Activated T-helper 1 cell treated with anti-CD3 and anti-CD28 coated beads, Interleukin-12 subunit alpha, Interleukin-12 subunit beta, Interleukin-2, Interleukin-4 antibody, amounts not matched to agents 30 ng/mL and 10 ng/mL and 1 ng/mL, durations not matched to agents 14 hours and 24 hours and 36 hours (primary cell): ENCODE measurements around the gene ASB6. TPM values are rescaled to one million over a fixed set of nuclear protein-coding genes. Genes with fewer than 3 reads are reported as not detected.

Source experiments
- DNase-seq: peaks from one replicate; pipeline ENCODE4 v3.0.0; 2021; ENCODE audit warnings: low spot score
- H3K27ac Mint-ChIP-seq: one replicate; pipeline ENCODE4 v1.8.0; 2021; ENCODE audit warnings: mild to moderate bottlenecking, mixed read lengths
- H3K27me3 Mint-ChIP-seq: one replicate; pipeline ENCODE4 v1.8.0; 2022; ENCODE audit warnings: mild to moderate bottlenecking, moderate library complexity, mixed read lengths; ENCODE audit not compliant: insufficient read depth
- H3K36me3 Mint-ChIP-seq: one replicate; pipeline ENCODE4 v1.8.0; 2021; ENCODE audit warnings: low read depth, mixed read lengths
- H3K4me1 Mint-ChIP-seq: one replicate; pipeline ENCODE4 v1.8.0; 2021; ENCODE audit warnings: low read depth, mixed read lengths
- H3K4me3 Mint-ChIP-seq: one replicate; pipeline ENCODE4 v1.8.0; 2021; ENCODE audit warnings: mild to moderate bottlenecking, moderate library complexity, mixed read lengths
- H3K9me3 Mint-ChIP-seq: one replicate; pipeline ENCODE4 v1.8.0; 2021; ENCODE audit warnings: mixed read lengths
- intact Hi-C: fragments of 100-400 bp; cut with micrococcal nuclease; formaldehyde crosslinking; loops from one replicate; pipeline ENCODE4 v1.15.1; 2024
- total RNA-seq: library from RNA; stranded (reverse); gene quantifications from 2 replicates; pipeline ENCODE4 v1.2.3, GENCODE V29; 2022

ASB6 gene
- total RNA-seq, 1 donor from 2014 or later: 24.0 TPM

DNA sequence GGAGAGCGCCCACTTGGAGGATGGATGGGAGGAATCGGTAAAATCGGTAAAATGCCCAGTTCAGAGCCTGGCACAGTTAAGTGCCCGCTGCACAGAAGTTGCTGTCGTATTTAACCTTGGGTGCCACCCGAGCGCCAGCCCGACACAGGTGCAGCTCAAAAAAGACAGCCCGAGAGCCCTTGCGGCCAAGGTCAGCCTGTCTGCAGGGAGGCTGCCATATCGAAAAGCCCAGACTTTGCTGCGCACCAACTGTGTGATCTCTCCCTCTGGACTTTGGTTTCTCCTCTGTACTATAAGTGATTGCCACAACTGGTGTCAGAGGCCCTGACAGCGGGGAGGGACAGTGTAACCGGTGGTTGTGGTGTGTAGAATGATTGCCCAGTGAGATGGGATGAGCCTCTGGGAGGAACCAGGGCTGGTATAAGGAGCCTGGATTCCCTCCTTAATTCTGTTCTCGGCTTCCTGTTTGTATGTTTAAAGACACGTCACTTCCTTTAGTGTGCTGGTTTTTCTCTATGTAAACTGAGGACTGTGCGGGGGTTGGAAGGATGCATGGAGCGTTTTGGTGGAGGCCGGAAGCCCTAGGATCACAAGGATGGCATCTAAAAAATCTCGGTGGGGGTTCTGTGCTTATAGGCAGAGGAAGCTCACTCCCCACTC lies 15.2 kb downstream of the ASB6 start:
- intact Hi-C loops: loop anchor here (1.0 to 5.0 kb wide), 2 partner anchors 16 to 156 kb away; partner anchors contain the start of gene ASB6
- H3K27ac Mint-ChIP-seq: peak overlapping the region; percentile 95
- H3K4me1 Mint-ChIP-seq: peaks cover 41% of the 10 kb centered on the region
- no peaks in the 10 kb centered on the region for H3K9me3 Mint-ChIP-seq
- peaks cover 2% of the 10 kb centered on the region for H3K27me3 Mint-ChIP-seq
- DNase-seq: no peak
- peaks cover 11% of the 10 kb centered on the region for H3K36me3 Mint-ChIP-seq
- H3K4me3 Mint-ChIP-seq: peak overlapping the region; percentile 86

DNA sequence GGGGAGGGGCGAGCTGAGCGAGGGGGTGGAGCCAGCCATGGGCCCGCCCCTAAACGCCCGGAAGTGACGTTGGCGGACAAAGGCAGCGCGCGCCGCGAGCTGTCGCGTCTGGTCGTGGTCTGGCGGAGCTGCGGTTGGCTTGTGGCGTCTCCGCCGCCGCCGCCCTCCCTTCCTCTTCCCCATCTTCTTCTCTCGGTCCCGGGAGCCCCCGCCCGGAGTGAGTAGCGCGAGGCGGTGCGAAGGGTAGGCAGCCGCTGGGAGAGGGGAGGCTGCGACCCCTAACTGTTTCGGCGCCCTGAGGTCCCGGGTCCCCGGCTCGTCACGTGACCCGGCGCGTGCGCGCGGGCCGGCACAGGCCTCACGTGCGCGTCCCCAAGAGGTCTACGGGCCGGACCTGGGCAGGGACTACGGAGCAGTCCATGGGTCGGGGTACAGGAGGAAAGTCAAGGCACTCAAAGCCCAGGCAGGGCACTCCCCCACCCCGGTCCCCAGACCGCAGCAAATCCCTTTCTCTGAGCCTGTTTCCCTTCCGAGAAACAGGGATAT lies 15.8 kb downstream of the ASB6 start, which contains the start of gene NTMT1:
Gene NTMT1, plus strand, starts transcription at position 85 of the 546 bp plus-strand sequence. CDS start 6,541 bp downstream, outside the sequence.
- H3K4me1 Mint-ChIP-seq: peaks cover 41% of the 10 kb centered on the region
- no peaks in the 10 kb centered on the region for H3K9me3 Mint-ChIP-seq
- H3K27me3 Mint-ChIP-seq: peaks cover 7% of the 10 kb centered on the region
- H3K4me3 Mint-ChIP-seq: peak within 1 kb of the TSS; percentile 86
- DNase-seq: peak; percentile 85
- peak within 1 kb of the TSS; percentile 95 for H3K27ac Mint-ChIP-seq
- peaks cover 11% of the 10 kb centered on the region for H3K36me3 Mint-ChIP-seq
- intact Hi-C loops: loop anchor here (1.0 to 5.0 kb wide), 2 partner anchors 16 to 156 kb away; partner anchors contain the start of gene ASB6

DNA sequence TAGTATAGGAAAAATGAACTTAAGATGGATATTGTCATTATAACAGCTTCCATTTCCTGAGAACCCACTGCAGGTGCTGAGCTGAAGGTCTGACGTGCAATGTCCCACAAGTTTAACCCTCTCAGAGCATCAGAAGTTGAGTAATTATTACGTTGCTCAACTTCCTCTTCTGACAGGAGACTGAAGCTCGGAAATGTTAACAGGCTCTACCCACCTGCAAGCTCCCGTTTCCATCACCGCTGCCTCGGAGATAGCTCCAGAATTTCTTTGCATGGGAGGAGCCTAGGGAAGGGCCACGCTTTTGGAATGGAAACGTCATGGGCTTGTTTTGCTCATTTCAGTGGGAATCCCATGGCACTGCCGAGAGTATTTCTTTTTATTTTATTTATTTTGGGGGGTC lies 17.0 kb downstream of the ASB6 start:
- Mint-ChIP-seq H3K4me1 (peaks cover 41% of the 10 kb centered on the region), H3K27ac (peak overlapping the region; percentile 93), H3K9me3 (no peaks in the 10 kb centered on the region), H3K27me3 (peaks cover 11% of the 10 kb centered on the region), H3K36me3 (peaks cover 5% of the 10 kb centered on the region), H3K4me3 (peak overlapping the region; percentile 86)
- no peak for DNase-seq
- intact Hi-C loops: loop anchor here (1.0 to 5.0 kb wide), 5 partner anchors 14 to 494 kb away; no protein-coding TSS in a partner anchor

DNA sequence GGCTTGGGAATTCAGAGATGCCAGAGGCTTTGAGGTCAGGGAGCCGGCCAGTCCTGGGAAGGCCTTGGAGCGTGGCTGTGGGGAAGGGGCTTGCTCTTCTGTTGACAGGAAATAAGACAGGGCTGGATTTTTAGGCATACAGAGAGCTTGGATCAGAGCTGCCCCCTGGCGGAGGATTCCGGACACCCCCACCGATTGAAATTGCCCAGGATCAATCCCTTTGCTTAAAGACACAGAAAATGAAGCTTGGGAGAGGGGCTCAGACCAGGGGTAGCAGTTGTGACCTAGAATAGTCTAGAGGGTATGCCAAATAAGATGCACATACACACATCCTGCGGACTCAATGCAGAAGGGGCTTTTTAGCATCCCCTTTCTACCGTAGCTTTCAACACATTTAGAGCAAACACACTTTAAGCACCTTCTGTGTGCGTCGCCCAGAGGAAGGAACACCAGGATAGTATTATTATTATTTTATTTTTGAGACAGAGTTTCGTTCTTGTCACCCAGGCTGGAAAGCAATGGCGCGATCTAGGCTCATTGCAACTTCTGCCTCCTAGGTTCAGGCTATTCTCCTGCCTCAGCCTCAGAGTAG lies 17.7 kb downstream of the ASB6 start:
- no peaks in the 10 kb centered on the region for H3K9me3 Mint-ChIP-seq
- DNase-seq: peak; percentile 54
- H3K36me3 Mint-ChIP-seq: peaks cover 5% of the 10 kb centered on the region
- peak overlapping the region; percentile 55 for H3K27ac Mint-ChIP-seq
- intact Hi-C loops: loop anchor here (1.0 kb wide), 4 partner anchors 13 to 493 kb away; no protein-coding TSS in a partner anchor
- peak overlapping the region; percentile 86 for H3K4me3 Mint-ChIP-seq
- peaks cover 15% of the 10 kb centered on the region for H3K27me3 Mint-ChIP-seq
- H3K4me1 Mint-ChIP-seq: peaks cover 41% of the 10 kb centered on the region

DNA sequence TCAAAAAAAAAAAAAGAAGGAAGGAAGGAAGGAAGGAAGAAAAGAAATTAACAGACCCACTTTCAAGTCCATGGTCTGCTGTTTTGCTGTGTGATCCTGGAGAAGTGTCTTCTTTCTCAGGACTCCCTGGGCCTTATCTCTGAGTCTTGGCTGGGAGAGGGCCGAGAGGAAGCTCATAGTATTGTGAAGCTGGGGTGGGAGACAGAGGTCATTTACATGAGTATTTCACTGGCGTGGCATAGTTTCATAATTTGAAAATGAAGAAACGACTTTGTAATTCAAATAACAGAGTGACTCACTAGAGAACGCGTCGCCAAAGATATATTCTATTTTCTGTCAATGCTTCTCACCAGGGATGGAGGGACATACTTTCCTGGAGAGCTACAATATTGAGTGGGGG lies 18.6 kb downstream of the ASB6 start:
- DNase-seq: no peak
- Mint-ChIP-seq H3K9me3 (no peaks in the 10 kb centered on the region), H3K36me3 (peaks cover 7% of the 10 kb centered on the region), H3K27ac (no peak overlapping the region), H3K27me3 (peaks cover 22% of the 10 kb centered on the region), H3K4me1 (peaks cover 32% of the 10 kb centered on the region), H3K4me3 (no peak overlapping the region)
- intact Hi-C loops: no loop called here

DNA sequence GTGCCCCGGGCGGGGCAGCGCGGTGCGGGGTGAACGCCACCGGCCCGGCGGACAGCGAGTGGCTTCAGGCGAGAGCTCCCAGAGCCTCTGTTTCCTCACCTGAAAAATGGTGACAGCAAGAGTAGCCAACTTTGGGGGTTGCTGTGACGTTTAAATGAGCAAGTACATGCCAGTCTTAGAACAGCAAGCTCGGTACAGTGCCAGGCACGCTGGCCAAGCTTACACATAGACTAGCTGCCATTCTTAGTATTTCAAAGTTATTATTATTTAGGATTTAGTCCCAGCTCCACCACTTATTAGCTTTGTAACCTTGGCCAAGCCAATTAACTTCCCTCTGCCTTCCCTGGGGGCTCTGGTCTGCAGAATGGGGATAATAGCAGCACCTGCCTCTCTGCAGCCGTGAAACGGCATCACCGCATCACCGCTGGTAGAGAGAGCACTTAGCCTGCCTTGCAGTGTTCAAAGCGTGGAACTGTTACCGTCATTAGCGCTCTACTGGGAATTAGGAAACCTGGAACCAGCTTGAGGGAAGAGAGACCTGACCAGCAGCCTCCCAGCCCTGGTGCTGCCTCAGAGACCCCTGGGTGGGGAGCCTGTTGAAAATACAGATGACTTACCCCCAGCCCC lies 21.2 kb downstream of the ASB6 start, which contains the start of gene C9orf50:
Gene C9orf50, minus strand, starts transcription at position 433 of the 627 bp plus-strand sequence. CDS start 527 bp downstream, outside the sequence.
- Mint-ChIP-seq H3K27ac (peak within 1 kb of the TSS; percentile 48), H3K4me1 (peaks cover 17% of the 10 kb centered on the region), H3K9me3 (no peaks in the 10 kb centered on the region), H3K36me3 (peaks cover 2% of the 10 kb centered on the region), H3K4me3 (no peak within 1 kb of the TSS), H3K27me3 (peaks cover 32% of the 10 kb centered on the region)
- no peak for DNase-seq
- intact Hi-C loops: no loop called here

DNA sequence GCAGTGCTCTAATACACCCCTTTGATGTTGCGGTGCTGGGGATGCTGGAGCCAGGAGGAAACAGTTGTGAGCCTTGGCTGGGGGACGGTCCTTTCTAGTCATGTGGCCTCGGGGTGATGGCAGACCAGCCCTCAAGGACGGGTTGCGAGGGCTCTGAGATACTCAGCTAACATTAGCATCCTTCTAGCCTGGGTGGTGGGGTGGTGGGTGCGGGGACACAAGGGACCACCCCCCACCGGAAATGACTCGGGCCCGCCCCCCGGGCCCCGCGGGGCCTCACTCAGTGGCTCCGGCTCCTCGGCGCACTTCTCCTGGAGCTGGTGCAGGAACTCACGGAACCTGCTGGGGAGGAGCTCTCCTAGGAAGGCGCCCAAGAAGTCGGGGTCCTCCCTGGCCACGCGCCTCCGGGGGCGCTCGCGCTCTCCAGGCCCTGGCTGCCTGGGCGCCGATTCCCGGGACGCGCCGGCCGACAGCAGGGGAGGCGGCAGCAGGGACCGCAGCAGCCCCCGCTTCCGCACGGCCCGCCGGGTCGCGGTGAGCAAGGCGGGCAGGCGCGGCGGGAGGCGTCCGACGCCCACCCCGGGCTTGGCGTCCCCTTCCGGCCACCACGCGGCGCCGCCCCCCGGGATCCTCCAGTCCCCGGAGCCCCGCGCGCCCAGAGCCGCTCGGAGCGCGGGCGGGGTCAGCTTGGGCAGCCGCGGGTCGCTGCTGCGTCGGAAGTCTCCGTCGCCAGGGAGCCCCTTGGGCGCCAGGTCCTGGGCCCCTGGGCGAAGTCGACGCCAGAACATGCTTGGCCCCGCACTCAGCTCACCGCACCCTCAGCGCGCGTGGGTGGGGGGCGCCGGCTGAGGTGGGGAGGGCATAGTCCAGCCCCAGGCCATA lies 21.9 kb downstream of the ASB6 start:
- no peak for DNase-seq
- Mint-ChIP-seq H3K27me3 (peaks cover 35% of the 10 kb centered on the region), H3K36me3 (peaks cover 2% of the 10 kb centered on the region), H3K4me3 (no peak overlapping the region), H3K4me1 (peaks cover 12% of the 10 kb centered on the region), H3K9me3 (no peaks in the 10 kb centered on the region), H3K27ac (no peak overlapping the region)
- intact Hi-C loops: no loop called here

DNA sequence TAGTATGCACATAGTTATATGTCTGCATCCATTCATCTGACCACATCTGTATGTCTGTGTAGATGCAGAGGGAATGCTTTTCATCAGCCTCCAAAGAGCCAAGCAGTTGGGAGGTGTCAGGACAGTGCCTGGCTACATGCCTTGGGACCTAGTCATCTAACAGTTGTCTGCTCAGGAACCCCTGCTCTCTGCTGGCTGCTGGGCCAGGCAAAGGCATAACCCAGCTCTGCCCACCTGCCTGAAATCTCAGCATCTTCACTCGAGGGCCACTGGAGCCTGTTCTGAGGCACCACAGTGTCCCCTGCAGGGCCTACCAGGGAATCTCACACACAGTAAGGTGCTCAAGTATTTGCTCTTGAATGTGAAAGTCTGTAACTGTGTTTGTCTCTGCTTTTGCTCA lies 24.8 kb downstream of the ASB6 start:
- H3K4me3 Mint-ChIP-seq: no peak overlapping the region
- H3K36me3 Mint-ChIP-seq: peaks cover 2% of the 10 kb centered on the region
- DNase-seq: no peak
- peaks cover 35% of the 10 kb centered on the region for H3K27me3 Mint-ChIP-seq
- no peaks in the 10 kb centered on the region for H3K4me1 Mint-ChIP-seq
- no peak overlapping the region for H3K27ac Mint-ChIP-seq
- intact Hi-C loops: no loop called here
- no peaks in the 10 kb centered on the region for H3K9me3 Mint-ChIP-seq

DNA sequence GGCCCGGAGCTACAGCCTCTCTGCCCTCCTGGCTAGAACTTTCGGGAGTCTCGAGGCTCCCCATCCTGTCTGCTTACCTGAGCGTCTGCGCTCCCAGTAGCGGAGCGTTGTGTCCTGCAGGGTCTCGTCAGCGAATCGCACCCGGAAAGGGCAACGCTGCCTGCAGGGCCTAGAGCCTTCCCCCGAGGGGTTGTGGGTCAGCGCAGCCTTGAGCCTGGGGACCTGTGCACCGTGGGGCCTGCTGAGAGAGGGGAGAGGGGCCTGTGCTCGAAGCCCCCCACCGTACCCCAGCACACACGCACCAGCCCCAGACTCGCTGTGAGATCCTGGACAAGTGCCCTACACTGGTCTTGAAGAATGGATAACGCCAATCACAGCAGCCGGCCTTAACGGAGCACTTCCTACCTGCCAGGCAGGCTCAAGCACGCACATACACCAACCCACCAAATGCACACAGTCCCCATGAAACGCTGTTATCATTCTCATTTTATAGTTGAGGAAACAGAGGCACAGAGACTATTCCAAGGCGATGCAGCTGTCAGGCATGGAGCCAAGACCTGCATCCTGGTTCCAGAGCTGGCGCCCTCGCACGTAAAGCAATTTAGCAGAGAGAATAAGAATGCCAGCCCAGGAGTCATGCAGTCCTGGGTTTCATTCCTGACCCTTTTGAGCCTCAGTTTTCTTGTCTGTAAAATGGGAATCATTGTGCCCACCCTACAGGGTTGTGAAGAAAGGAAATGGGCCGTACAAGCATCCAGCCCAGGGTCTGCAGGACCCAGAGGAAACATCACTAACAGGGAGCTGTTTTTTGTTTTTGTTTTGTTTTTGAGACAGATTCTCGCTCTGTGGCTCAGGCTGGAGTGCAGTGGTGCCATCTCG lies 26.3 kb downstream of the ASB6 start:
- Mint-ChIP-seq H3K36me3 (peaks cover 2% of the 10 kb centered on the region), H3K9me3 (no peaks in the 10 kb centered on the region), H3K27ac (no peak overlapping the region), H3K27me3 (peaks cover 27% of the 10 kb centered on the region), H3K4me3 (no peak overlapping the region), H3K4me1 (peaks cover 5% of the 10 kb centered on the region)
- no peak for DNase-seq
- intact Hi-C loops: no loop called here

DNA sequence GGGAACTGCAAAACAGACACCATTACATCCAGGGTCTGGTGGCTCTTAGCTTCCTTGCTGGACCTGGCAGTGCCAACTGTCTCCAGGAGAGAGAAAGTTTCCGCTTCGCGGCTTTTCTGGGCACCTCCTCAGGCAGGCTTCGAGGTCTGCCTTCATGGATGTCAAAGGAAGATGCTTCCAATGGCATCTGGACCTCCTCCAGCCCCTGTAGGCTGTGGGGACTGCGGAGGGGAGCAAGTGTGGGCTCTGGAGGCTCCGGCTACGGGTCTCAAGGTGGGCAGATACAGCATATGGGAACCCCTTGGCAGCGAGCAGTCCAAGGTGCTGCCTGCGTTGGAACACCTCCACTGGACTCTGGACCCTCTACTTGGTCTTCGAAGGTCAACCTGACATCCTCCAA lies 27.0 kb downstream of the ASB6 start:
- no peaks in the 10 kb centered on the region for H3K9me3 Mint-ChIP-seq

DNA sequence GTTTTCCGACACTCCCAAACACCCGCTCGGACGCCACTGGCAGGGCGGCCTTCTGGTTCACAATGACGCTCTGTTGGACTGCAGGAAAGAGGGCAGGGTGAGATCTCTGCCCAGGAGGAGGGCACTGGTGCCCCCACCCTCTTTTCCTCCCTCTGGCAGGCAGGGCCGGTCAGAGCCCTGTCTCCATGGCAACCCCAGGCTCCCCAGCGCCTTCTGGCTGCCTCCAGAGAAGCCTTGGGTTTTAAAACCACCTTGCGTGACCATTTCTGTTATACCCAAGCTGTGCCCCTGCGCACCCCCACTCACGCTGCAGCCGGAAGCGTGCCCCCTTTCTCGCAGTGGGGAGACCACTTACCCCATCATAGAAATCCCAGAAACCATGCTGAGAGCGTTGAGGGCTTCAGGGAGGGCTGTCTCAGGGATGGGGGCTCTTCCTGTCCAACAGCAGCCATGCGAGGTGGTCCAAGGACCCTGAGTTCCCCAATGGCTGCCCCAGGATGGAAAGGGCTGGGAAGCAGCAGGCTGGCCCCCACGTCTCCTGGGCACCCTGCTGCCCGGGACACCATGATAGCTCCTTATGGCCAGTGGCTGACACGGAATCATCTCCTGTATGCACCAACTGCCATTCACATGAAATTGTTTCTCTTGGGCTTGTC lies 28.3 kb downstream of the ASB6 start:
- peaks cover 16% of the 10 kb centered on the region for H3K27me3 Mint-ChIP-seq
- peaks cover 14% of the 10 kb centered on the region for H3K4me1 Mint-ChIP-seq
- H3K4me3 Mint-ChIP-seq: no peak overlapping the region
- peaks cover 2% of the 10 kb centered on the region for H3K36me3 Mint-ChIP-seq
- H3K9me3 Mint-ChIP-seq: no peaks in the 10 kb centered on the region
- H3K27ac Mint-ChIP-seq: no peak overlapping the region
- DNase-seq: no peak
- intact Hi-C loops: loop anchor here (5.0 kb wide), 2 partner anchors 291 to 356 kb away; no protein-coding TSS in a partner anchor

More for the DNA sequence above, 27.0 kb downstream of the ASB6 start:
- Mint-ChIP-seq H3K4me3 (no peak overlapping the region), H3K27ac (no peak overlapping the region), H3K27me3 (peaks cover 27% of the 10 kb centered on the region), H3K4me1 (peaks cover 6% of the 10 kb centered on the region), H3K36me3 (peaks cover 2% of the 10 kb centered on the region)
- no peak for DNase-seq
- intact Hi-C loops: loop anchor here (5.0 kb wide), 2 partner anchors 293 to 358 kb away; no protein-coding TSS in a partner anchor
